GM23338 (cell line): Measurements from ENCODE around the gene JKAMP. TPM values are rescaled to one million over a fixed set of nuclear protein-coding genes. Genes with fewer than 3 reads are reported as not detected.

Source experiments
- ATAC-seq: fragments of 200-7000 bp; cut with Tn5 transposase; 3 replicates; pipeline ENCODE4 v1.9.1; 2020
- DNase-seq: peaks from one replicate; pipeline ENCODE4 v3.0.0-alpha.2; 2015; ENCODE audit warnings: low spot score
- H2AFZ ChIP-seq: fragments of 200-600 bp; sonication (generic); 2 replicates; pipeline ENCODE4 v1.8.0; 2016; ENCODE audit warnings: antibody characterized with exemption, mild to moderate bottlenecking, moderate library complexity
- H3F3A ChIP-seq: fragments of 200-600 bp; sonication (generic); replicated peaks from 2 replicates; pipeline ENCODE4 v1.8.0; 2017; ENCODE audit warnings: antibody characterized with exemption, mixed run types, low read depth
- H3K27ac ChIP-seq: fragments of 200-600 bp; sonication (generic); 2 replicates; pipeline ENCODE4 v1.6.1; 2016; ENCODE audit warnings: low read depth
- H3K27me3 ChIP-seq: fragments of 200-600 bp; sonication (generic); 2 replicates; pipeline ENCODE4 v1.8.0; 2016; ENCODE audit warnings: mild to moderate bottlenecking, mixed run types, moderate library complexity; ENCODE audit not compliant: insufficient read depth
- H3K36me3 ChIP-seq: fragments of 200-600 bp; sonication (generic); 2 replicates; pipeline ENCODE4 v1.8.0; 2016; ENCODE audit warnings: mild to moderate bottlenecking; ENCODE audit not compliant: insufficient read depth
- H3K4me1 ChIP-seq: fragments of 200-600 bp; sonication (generic); 2 replicates; pipeline ENCODE4 v1.8.0; 2016; ENCODE audit warnings: mild to moderate bottlenecking, moderate library complexity; ENCODE audit not compliant: insufficient read depth
- H3K4me2 ChIP-seq: fragments of 200-600 bp; sonication (generic); 2 replicates; pipeline ENCODE4 v1.7.1; 2017; ENCODE audit warnings: mixed run types
- H3K4me3 ChIP-seq: fragments of 200-600 bp; sonication (generic); 2 replicates; pipeline ENCODE4 v1.6.1; 2016; ENCODE audit warnings: mixed run types
- H3K79me2 ChIP-seq: fragments of 200-600 bp; sonication (generic); replicated peaks from 2 replicates; pipeline ENCODE4 v1.8.0; 2017; ENCODE audit warnings: mild to moderate bottlenecking; ENCODE audit not compliant: insufficient read depth
- H3K9me2 ChIP-seq: fragments of 200-600 bp; sonication (generic); 2 replicates; pipeline ENCODE4 v1.8.0; 2017; ENCODE audit not compliant: insufficient read depth
- H4K20me1 ChIP-seq: fragments of 200-600 bp; sonication (generic); replicated peaks from 2 replicates; pipeline ENCODE4 v1.8.0; 2017; ENCODE audit warnings: mild to moderate bottlenecking; ENCODE audit not compliant: insufficient read depth
- H3K27ac Mint-ChIP-seq: 2 replicates; pipeline ENCODE4 v1.8.0; 2020; ENCODE audit warnings: inconsistent platforms, mild to moderate bottlenecking, moderate library complexity, mixed read lengths
- H3K27me3 Mint-ChIP-seq: 3 replicates; pipeline ENCODE4 v1.8.0; 2022; ENCODE audit warnings: low read depth, mild to moderate bottlenecking, moderate library complexity, mixed read lengths, inconsistent platforms; ENCODE audit not compliant: insufficient read depth, poor library complexity
- H3K36me3 Mint-ChIP-seq: 3 replicates; pipeline ENCODE4 v1.8.0; 2021; ENCODE audit warnings: low read depth, mild to moderate bottlenecking, inconsistent platforms, moderate library complexity, mixed read lengths
- H3K4me1 Mint-ChIP-seq: 3 replicates; pipeline ENCODE4 v1.8.0; 2020; ENCODE audit warnings: mild to moderate bottlenecking, inconsistent platforms, mixed read lengths
- H3K4me3 Mint-ChIP-seq: 3 replicates; pipeline ENCODE4 v1.8.0; 2021; ENCODE audit warnings: moderate library complexity, mild to moderate bottlenecking, inconsistent platforms, mixed read lengths
- H3K9me3 Mint-ChIP-seq: 3 replicates; pipeline ENCODE4 v1.8.0; 2020; ENCODE audit warnings: moderate library complexity, mild to moderate bottlenecking, inconsistent platforms, mixed read lengths
- CREB1 ChIP-seq: fragments of 250-450 bp; sonication (Bioruptor Pico); IDR thresholded peaks from 2 replicates; pipeline ENCODE4 v1.5.0; 2020; ENCODE audit warnings: low read depth, mild to moderate bottlenecking, moderate library complexity
- ETS1 ChIP-seq: IDR thresholded peaks from 2 replicates; pipeline ENCODE4 v1.6.1; 2016; ENCODE audit warnings: antibody characterized with exemption
- EZH2 ChIP-seq: fragments of 200-600 bp; sonication (generic); IDR thresholded peaks from one replicate; pipeline ENCODE4 v1.8.0; 2017; ENCODE audit warnings: antibody characterized with exemption, mild to moderate bottlenecking, low read depth; ENCODE audit not compliant: unreplicated experiment
- EZH2phosphoT487 ChIP-seq: fragments of 200-600 bp; sonication (generic); IDR thresholded peaks from one replicate; pipeline ENCODE4 v1.8.1; 2018; ENCODE audit warnings: antibody characterized with exemption; ENCODE audit not compliant: unreplicated experiment
- JUNB ChIP-seq: IDR thresholded peaks from one replicate; pipeline ENCODE4 v1.6.1; 2016; ENCODE audit warnings: antibody characterized with exemption; ENCODE audit not compliant: unreplicated experiment
- NANOG ChIP-seq: IDR thresholded peaks from 2 replicates; pipeline ENCODE4 v1.6.1; 2016; ENCODE audit warnings: antibody characterized with exemption, borderline replicate concordance
- POLR2AphosphoS5 ChIP-seq: IDR thresholded peaks from 2 replicates; pipeline ENCODE4 v1.6.1; 2016; ENCODE audit warnings: antibody characterized with exemption, low read depth
- STAT1 ChIP-seq: IDR thresholded peaks from one replicate; pipeline ENCODE4 v1.6.1; 2016; ENCODE audit warnings: antibody characterized with exemption; ENCODE audit not compliant: unreplicated experiment
- ZNF114 ChIP-seq: fragments of 250-450 bp; sonication (Bioruptor Pico); IDR thresholded peaks from 2 replicates; pipeline ENCODE4 v1.5.0; 2020; ENCODE audit warnings: mild to moderate bottlenecking, moderate library complexity
- ZNF331 ChIP-seq: fragments of 250-450 bp; sonication (Bioruptor Pico); IDR thresholded peaks from 2 replicates; pipeline ENCODE4 v1.5.0; 2020; ENCODE audit warnings: low read depth, mild to moderate bottlenecking, moderate library complexity
- polyA plus RNA-seq: library from polyadenylated mRNA; unstranded; fragments of >200 nt; fragmentation: Nextera tagmentation; extraction: Ambion mirVana; gene quantifications from 2 replicates; pipeline ENCODE4 v1.2.1, GENCODE V29; 2016
- total RNA-seq: library from RNA; depleted of rRNA; stranded (reverse); fragments of >200 nt; shearing (Covaris generic); gene quantifications from 2 replicates; pipeline ENCODE4 v1.2.3, GENCODE V29; 2014
- TF ChIP-seq, protein P1 (sequence below): IDR thresholded peaks from one replicate; pipeline ENCODE4 v1.6.1; 2018; ENCODE audit warnings: antibody characterized with exemption; ENCODE audit not compliant: unreplicated experiment
- TF ChIP-seq, protein P2 (sequence below), 2 experiments: fragments of 200-600 bp in 1 of 2; sonication (generic) in 1 of 2; conservative IDR thresholded peaks; 2 replicates each; pipeline versions ENCODE4 v1.5.1 to v1.6.1; 2016 to 2017; ENCODE audit warnings: antibody characterized with exemption in 2 of 2, low read depth in 2 of 2, mild to moderate bottlenecking in 2 of 2, moderate library complexity in 1 of 2
- TF ChIP-seq, protein P3 (sequence below): fragments of 250-450 bp; sonication (Bioruptor Pico); IDR thresholded peaks from 2 replicates; pipeline ENCODE4 v1.5.0; 2020; ENCODE audit warnings: mild to moderate bottlenecking, moderate library complexity

The JKAMP gene
- total and polyA plus RNA-seq, 2 experiments from 2014 or later = 31.6 to 66.8 TPM

- Mint-ChIP-seq H3K27ac (no peak overlapping the region), H3K9me3 (peaks cover 19% of the 10 kb centered on the region), H3K36me3 (peaks cover 7% of the 10 kb centered on the region; the same call in 2 of the 3 replicates), H3K4me3 (no peak overlapping the region), H3K4me1 (peaks cover 9% of the 10 kb centered on the region; the same call in 2 of the 3 replicates), H3K27me3 (no peaks in the 10 kb centered on the region)
- Histone ChIP-seq H3K79me2 (no peaks in the 10 kb centered on the region), H3K36me3 (peaks cover 3% of the 10 kb centered on the region; the same call in 1 of the 2 replicates), H2AFZ (no peak overlapping the region), H3K27ac (no peak overlapping the region), H4K20me1 (no peaks in the 10 kb centered on the region), H3K4me1 (no peaks in the 10 kb centered on the region), H3F3A (no peaks in the 10 kb centered on the region), H3K4me3 (no peak overlapping the region), H3K4me2 (no peak overlapping the region), H3K9me2 (no peaks in the 10 kb centered on the region), H3K27me3 (no peaks in the 10 kb centered on the region)
- DNase-seq = no peak
- ATAC-seq = no peak
- TF ChIP-seq EZH2phosphoT487 = no peak
- TF ChIP-seq, protein P1, sequence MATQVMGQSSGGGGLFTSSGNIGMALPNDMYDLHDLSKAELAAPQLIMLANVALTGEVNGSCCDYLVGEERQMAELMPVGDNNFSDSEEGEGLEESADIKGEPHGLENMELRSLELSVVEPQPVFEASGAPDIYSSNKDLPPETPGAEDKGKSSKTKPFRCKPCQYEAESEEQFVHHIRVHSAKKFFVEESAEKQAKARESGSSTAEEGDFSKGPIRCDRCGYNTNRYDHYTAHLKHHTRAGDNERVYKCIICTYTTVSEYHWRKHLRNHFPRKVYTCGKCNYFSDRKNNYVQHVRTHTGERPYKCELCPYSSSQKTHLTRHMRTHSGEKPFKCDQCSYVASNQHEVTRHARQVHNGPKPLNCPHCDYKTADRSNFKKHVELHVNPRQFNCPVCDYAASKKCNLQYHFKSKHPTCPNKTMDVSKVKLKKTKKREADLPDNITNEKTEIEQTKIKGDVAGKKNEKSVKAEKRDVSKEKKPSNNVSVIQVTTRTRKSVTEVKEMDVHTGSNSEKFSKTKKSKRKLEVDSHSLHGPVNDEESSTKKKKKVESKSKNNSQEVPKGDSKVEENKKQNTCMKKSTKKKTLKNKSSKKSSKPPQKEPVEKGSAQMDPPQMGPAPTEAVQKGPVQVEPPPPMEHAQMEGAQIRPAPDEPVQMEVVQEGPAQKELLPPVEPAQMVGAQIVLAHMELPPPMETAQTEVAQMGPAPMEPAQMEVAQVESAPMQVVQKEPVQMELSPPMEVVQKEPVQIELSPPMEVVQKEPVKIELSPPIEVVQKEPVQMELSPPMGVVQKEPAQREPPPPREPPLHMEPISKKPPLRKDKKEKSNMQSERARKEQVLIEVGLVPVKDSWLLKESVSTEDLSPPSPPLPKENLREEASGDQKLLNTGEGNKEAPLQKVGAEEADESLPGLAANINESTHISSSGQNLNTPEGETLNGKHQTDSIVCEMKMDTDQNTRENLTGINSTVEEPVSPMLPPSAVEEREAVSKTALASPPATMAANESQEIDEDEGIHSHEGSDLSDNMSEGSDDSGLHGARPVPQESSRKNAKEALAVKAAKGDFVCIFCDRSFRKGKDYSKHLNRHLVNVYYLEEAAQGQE = no peak
- TF ChIP-seq, protein P2, sequence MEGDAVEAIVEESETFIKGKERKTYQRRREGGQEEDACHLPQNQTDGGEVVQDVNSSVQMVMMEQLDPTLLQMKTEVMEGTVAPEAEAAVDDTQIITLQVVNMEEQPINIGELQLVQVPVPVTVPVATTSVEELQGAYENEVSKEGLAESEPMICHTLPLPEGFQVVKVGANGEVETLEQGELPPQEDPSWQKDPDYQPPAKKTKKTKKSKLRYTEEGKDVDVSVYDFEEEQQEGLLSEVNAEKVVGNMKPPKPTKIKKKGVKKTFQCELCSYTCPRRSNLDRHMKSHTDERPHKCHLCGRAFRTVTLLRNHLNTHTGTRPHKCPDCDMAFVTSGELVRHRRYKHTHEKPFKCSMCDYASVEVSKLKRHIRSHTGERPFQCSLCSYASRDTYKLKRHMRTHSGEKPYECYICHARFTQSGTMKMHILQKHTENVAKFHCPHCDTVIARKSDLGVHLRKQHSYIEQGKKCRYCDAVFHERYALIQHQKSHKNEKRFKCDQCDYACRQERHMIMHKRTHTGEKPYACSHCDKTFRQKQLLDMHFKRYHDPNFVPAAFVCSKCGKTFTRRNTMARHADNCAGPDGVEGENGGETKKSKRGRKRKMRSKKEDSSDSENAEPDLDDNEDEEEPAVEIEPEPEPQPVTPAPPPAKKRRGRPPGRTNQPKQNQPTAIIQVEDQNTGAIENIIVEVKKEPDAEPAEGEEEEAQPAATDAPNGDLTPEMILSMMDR (conservative IDR thresholded peaks at IDR 0.05; ENCODE audit: low read depth in 2 of 2) = no peak
- TF ChIP-seq POLR2AphosphoS5 = no peak
- TF ChIP-seq, protein P3, sequence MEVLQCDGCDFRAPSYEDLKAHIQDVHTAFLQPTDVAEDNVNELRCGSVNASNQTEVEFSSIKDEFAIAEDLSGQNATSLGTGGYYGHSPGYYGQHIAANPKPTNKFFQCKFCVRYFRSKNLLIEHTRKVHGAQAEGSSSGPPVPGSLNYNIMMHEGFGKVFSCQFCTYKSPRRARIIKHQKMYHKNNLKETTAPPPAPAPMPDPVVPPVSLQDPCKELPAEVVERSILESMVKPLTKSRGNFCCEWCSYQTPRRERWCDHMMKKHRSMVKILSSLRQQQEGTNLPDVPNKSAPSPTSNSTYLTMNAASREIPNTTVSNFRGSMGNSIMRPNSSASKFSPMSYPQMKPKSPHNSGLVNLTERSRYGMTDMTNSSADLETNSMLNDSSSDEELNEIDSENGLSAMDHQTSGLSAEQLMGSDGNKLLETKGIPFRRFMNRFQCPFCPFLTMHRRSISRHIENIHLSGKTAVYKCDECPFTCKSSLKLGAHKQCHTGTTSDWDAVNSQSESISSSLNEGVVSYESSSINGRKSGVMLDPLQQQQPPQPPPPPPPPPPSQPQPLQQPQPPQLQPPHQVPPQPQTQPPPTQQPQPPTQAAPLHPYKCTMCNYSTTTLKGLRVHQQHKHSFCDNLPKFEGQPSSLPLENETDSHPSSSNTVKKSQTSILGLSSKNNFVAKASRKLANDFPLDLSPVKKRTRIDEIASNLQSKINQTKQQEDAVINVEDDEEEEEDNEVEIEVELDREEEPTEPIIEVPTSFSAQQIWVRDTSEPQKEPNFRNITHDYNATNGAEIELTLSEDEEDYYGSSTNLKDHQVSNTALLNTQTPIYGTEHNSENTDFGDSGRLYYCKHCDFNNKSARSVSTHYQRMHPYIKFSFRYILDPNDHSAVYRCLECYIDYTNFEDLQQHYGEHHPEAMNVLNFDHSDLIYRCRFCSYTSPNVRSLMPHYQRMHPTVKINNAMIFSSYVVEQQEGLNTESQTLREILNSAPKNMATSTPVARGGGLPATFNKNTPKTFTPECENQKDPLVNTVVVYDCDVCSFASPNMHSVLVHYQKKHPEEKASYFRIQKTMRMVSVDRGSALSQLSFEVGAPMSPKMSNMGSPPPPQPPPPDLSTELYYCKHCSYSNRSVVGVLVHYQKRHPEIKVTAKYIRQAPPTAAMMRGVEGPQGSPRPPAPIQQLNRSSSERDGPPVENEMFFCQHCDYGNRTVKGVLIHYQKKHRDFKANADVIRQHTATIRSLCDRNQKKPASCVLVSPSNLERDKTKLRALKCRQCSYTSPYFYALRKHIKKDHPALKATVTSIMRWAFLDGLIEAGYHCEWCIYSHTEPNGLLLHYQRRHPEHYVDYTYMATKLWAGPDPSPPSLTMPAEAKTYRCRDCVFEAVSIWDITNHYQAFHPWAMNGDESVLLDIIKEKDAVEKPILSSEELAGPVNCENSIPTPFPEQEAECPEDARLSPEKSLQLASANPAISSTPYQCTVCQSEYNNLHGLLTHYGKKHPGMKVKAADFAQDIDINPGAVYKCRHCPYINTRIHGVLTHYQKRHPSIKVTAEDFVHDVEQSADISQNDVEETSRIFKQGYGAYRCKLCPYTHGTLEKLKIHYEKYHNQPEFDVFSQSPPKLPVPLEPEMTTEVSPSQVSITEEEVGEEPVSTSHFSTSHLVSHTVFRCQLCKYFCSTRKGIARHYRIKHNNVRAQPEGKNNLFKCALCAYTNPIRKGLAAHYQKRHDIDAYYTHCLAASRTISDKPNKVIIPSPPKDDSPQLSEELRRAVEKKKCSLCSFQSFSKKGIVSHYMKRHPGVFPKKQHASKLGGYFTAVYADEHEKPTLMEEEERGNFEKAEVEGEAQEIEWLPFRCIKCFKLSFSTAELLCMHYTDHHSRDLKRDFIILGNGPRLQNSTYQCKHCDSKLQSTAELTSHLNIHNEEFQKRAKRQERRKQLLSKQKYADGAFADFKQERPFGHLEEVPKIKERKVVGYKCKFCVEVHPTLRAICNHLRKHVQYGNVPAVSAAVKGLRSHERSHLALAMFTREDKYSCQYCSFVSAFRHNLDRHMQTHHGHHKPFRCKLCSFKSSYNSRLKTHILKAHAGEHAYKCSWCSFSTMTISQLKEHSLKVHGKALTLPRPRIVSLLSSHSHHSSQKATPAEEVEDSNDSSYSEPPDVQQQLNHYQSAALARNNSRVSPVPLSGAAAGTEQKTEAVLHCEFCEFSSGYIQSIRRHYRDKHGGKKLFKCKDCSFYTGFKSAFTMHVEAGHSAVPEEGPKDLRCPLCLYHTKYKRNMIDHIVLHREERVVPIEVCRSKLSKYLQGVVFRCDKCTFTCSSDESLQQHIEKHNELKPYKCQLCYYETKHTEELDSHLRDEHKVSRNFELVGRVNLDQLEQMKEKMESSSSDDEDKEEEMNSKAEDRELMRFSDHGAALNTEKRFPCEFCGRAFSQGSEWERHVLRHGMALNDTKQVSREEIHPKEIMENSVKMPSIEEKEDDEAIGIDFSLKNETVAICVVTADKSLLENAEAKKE (CRISPR knock-in tag) = no peak
- no peak for TF ChIP-seq STAT1
- TF ChIP-seq NANOG = no peak
- TF ChIP-seq ETS1 = no peak
- no peak for TF ChIP-seq JUNB
- TF ChIP-seq ZNF114 (CRISPR knock-in tag) = no peak
- no peak for TF ChIP-seq ZNF331
- no peak for TF ChIP-seq EZH2
- TF ChIP-seq CREB1 = no peak
Measured at GRCh38 chr14:59509101-59509500, 24.8 kb downstream of the JKAMP start.
